ENCODE data around the gene PLCZ1. TPM values are rescaled to one million over a fixed set of nuclear protein-coding genes. Genes with fewer than 3 reads are reported as not detected.
"Not testable (repeated sequence)": the region's sequence is repeated elsewhere in the genome, so short reads cannot be mapped to it uniquely, and the experiment has no call there.

The PLCZ1 gene
- total and polyA plus RNA-seq, 11 donors: 0.42 to 0.61 TPM; not detected in 9

DNA sequence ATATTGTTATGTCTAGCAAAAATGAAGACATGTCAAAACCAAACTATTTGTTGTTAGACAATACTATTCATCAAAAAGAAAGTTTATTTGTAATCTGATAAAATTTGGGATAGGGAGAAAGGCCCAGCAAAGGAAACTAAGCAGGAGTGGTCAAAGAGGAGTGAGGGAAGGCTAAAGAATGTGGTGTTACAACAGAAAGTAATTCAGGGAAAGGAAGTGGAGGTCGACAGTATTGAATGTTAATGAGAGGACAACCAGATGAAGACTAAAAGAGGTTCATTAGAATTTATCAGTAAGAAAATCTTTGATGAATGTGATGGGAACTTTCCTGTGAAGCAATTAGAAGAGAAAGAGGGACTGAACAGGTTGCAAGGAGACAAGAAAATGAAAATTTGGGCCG, 33.9 kb downstream of the PLCZ1 start:
- intact Hi-C loops (cut with DNase I): no loop called here
- H3K4me3 ChIP-seq: no peak overlapping the region
- TF ChIP-seq POLR2A (IDR thresholded peaks at IDR 0.05): no peak
- TF ChIP-seq, protein P1, sequence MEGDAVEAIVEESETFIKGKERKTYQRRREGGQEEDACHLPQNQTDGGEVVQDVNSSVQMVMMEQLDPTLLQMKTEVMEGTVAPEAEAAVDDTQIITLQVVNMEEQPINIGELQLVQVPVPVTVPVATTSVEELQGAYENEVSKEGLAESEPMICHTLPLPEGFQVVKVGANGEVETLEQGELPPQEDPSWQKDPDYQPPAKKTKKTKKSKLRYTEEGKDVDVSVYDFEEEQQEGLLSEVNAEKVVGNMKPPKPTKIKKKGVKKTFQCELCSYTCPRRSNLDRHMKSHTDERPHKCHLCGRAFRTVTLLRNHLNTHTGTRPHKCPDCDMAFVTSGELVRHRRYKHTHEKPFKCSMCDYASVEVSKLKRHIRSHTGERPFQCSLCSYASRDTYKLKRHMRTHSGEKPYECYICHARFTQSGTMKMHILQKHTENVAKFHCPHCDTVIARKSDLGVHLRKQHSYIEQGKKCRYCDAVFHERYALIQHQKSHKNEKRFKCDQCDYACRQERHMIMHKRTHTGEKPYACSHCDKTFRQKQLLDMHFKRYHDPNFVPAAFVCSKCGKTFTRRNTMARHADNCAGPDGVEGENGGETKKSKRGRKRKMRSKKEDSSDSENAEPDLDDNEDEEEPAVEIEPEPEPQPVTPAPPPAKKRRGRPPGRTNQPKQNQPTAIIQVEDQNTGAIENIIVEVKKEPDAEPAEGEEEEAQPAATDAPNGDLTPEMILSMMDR (IDR thresholded peaks at IDR 0.05): no peak
- H3K4me1 ChIP-seq: peaks cover 0 to 4% (median 0%) of the 10 kb centered on the region in 12 donors
- H3K27ac ChIP-seq: no peak overlapping the region
- no peak for ATAC-seq
- 63 to 76% (median 66%) methylated on average over 2 of the region's 2 CpGs for WGBS, 4 donors
- H3K36me3 ChIP-seq: no peaks in the 10 kb centered on the region
- H3K9me3 ChIP-seq: peaks cover 0 to 12% (median 0%) of the 10 kb centered on the region in 12 donors
- no peak for DNase-seq
- H3K27me3 ChIP-seq: no peaks in the 10 kb centered on the region

DNA sequence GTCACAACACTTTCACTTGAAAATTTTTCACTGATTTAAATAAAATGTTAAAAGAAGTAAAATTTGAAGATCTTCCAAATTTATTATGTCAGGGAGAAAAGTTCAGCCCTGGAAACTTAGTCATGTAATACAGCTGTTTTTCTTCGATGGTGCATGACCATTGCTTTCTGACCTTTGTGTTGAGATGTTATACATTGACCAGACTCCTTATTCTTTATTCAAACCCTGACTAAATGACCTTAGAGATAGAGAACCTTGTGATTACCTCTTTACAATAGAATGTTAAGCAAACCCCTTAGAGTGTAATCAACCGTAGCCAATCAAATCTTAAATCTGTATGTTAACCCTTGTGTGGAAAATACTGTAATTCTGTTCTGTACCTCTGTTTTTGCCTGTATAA, 34.5 kb downstream of the PLCZ1 start:
- intact Hi-C loops (cut with DNase I): no loop called here
- H3K4me1 ChIP-seq: peaks cover 0 to 4% (median 0%) of the 10 kb centered on the region in 12 donors
- H3K27me3 ChIP-seq: no peaks in the 10 kb centered on the region
- no peaks in the 10 kb centered on the region for H3K36me3 ChIP-seq
- ATAC-seq (no peak), DNase-seq (no peak)
- no peak overlapping the region for H3K27ac ChIP-seq
- TF ChIP-seq, protein P1 (IDR thresholded peaks at IDR 0.05): no peak
- TF ChIP-seq POLR2A (IDR thresholded peaks at IDR 0.05): no peak
- peaks cover 0 to 10% (median 0%) of the 10 kb centered on the region in 12 donors for H3K9me3 ChIP-seq
- H3K4me3 ChIP-seq: no peak overlapping the region
- 32 to 42% (median 36%) methylated on average over 2 of the region's 2 CpGs for WGBS, 4 donors

DNA sequence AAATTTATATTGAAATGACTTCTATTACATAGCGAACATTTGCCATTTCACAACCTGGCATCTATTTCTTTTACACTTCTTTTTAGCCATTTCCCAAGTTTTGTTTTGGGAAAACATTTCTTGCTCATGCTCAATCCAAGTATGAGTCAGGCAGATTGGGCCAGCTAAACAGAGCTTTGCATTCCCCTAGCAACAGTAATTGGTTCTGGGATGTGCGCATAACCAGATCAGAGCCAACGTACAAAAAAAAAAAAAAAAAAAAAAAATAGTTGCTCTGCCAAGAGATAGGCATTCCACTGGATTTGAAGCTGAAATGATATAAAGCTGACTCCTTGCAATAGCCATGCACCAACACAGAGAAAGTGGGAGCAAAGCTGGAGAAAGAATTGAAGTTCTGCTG, 37.5 kb downstream of the PLCZ1 start:
- DNase-seq (peak in 4 of 5 donors; percentile 25 to 34 (median 27)), ATAC-seq (peak; percentile 89 to 98 (median 93))
- WGBS, 4 donors: 65 to 82% (median 71%) methylated on average over 3 of the region's 3 CpGs
- intact Hi-C loops (cut with DNase I): no loop called here
- H3K27ac ChIP-seq: peak overlapping the region in 1 of 12 donors; percentile 16
- H3K36me3 ChIP-seq: no peaks in the 10 kb centered on the region
- no peaks in the 10 kb centered on the region for H3K27me3 ChIP-seq
- peaks cover 0 to 4% (median 0%) of the 10 kb centered on the region in 12 donors for H3K4me1 ChIP-seq
- TF ChIP-seq POLR2A (IDR thresholded peaks at IDR 0.05): no peak
- TF ChIP-seq, protein P1 (IDR thresholded peaks at IDR 0.05): no peak
- no peak overlapping the region for H3K4me3 ChIP-seq
- no peaks in the 10 kb centered on the region for H3K9me3 ChIP-seq

DNA sequence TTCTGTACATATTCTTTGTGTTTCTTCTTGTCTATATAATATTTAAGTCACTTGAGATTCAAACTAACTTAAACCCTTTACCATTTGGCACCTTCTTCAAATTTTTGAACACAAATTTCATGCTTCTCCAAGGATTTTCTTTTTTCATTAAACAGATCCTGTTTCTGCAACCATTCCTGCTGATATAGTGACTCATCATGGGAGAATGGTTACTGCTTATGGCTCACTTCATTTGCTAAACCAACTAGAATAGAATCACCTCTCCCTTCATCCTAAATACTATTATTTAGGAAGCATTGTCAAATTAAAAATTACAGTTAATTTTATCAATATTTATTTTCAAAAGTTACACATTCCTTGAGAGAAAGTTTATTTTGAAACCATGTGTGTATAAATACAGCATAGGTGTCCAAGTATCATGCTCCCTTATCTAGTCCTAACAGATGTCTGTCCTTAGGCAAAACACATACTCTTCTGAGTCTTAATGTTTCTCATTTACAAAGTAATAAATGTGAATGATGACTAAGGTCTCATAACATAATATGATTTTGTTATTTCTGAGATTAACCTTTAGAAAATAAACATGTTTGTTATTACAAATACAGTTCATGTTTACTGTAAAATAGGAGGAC, 40.7 kb downstream of the PLCZ1 start:
- no peak overlapping the region for H3K4me3 ChIP-seq
- no peaks in the 10 kb centered on the region for H3K9me3 ChIP-seq
- ATAC-seq: no peak
- TF ChIP-seq, protein P1 (IDR thresholded peaks at IDR 0.05): no peak
- no peak for TF ChIP-seq POLR2A (IDR thresholded peaks at IDR 0.05)
- H3K4me1 ChIP-seq: peaks cover 0 to 4% (median 0%) of the 10 kb centered on the region in 12 donors
- intact Hi-C loops (cut with DNase I): no loop called here
- no peak overlapping the region for H3K27ac ChIP-seq
- H3K27me3 ChIP-seq: no peaks in the 10 kb centered on the region
- no peak for DNase-seq
- H3K36me3 ChIP-seq: no peaks in the 10 kb centered on the region

DNA sequence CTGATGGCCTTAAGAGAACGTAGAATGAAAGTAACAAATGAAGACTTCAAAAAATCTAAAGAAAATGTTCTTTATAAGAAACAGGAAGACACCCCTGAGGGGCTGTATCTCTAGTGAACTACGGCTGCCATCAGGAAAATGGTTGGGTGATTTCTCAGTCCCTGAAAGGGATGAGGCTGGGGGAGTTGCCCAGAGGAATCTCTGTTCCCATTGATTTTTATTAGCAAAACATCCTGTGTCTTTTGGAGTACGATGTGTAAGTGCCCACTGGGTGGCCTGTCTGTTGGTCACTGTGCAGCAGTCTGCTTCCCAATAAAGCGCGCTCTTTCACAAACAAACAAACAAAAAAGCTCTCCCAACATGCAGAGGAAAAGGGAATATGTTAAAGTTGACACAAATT, 43.8 kb downstream of the PLCZ1 start:
- ATAC-seq; H3K36me3 ChIP-seq; H3K4me1 ChIP-seq; intact Hi-C loops (cut with DNase I); DNase-seq; H3K4me3 ChIP-seq; H3K27ac ChIP-seq; H3K9me3 ChIP-seq; H3K27me3 ChIP-seq: not testable (repeated sequence)
- WGBS, 4 donors: 74 to 87% (median 83%) methylated on average over 5 of the region's 5 CpGs
